Measurements from ENCODE around the gene WNT6. TPM values are rescaled to one million over a fixed set of nuclear protein-coding genes. Genes with fewer than 3 reads are reported as not detected.

Gene WNT6
- polyA plus RNA-seq, 1 donor = 0.24 TPM

- Histone ChIP-seq H3K36me3 (ENCODE audit: control insufficient read depth, insufficient read depth, low read length) (no peaks in the 10 kb centered on the region), H3K27ac (ENCODE audit: low read length) (no peak overlapping the region), H3K4me3 (ENCODE audit: low read length) (no peak overlapping the region), H3K4me1 (ENCODE audit: control insufficient read depth, insufficient read depth, low read length) (peaks cover 6% of the 10 kb centered on the region), H3K9me3 (ENCODE audit: control insufficient read depth, low read depth, low read length) (peaks cover 4% of the 10 kb centered on the region), H3K27me3 (ENCODE audit: control insufficient read depth, insufficient read depth, low read length) (peaks cover 94% of the 10 kb centered on the region)
- DNase-seq = no peak
- WGBS (ENCODE audit: insufficient coverage, low lambda C conversion rate) = no CpG with 5 or more reads among the region's 10 CpGs
These were observed 2.1 kb upstream of the WNT6 start for GRCh38 chr2:218857371-218858137.

DNA sequence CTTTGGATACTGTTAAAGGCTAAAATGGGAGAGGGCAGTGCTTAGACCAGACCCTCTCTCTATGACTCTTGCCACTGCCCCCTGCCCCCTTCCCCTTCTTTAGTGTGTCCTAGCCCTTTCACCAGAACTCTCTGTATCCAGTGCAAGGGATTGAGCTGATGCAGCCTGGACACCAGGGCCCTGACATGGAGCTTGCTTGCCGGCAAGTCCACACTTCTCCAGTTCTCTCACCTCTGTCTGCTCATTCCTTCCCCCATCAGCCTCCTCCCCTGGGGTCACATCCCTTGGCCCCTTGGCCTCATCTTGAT is 1.5 kb upstream of the WNT6 start:
- H3K4me1 ChIP-seq (ENCODE audit: control insufficient read depth, insufficient read depth, low read length) = peaks cover 6% of the 10 kb centered on the region
- peaks cover 94% of the 10 kb centered on the region for H3K27me3 ChIP-seq (ENCODE audit: control insufficient read depth, insufficient read depth, low read length)
- H3K4me3 ChIP-seq (ENCODE audit: low read length) = no peak overlapping the region
- no peaks in the 10 kb centered on the region for H3K36me3 ChIP-seq (ENCODE audit: control insufficient read depth, insufficient read depth, low read length)
- no peak overlapping the region for H3K27ac ChIP-seq (ENCODE audit: low read length)
- WGBS (ENCODE audit: insufficient coverage, low lambda C conversion rate) = no CpG with 5 or more reads among the region's 1 CpG
- DNase-seq = no peak
- H3K9me3 ChIP-seq (ENCODE audit: control insufficient read depth, low read depth, low read length) = peaks cover 4% of the 10 kb centered on the region

- H3K27ac ChIP-seq (ENCODE audit: low read length) = no peak overlapping the region
- no peak overlapping the region for H3K4me3 ChIP-seq (ENCODE audit: low read length)
- H3K27me3 ChIP-seq (ENCODE audit: control insufficient read depth, insufficient read depth, low read length) = peaks cover 92% of the 10 kb centered on the region
- no peaks in the 10 kb centered on the region for H3K36me3 ChIP-seq (ENCODE audit: control insufficient read depth, insufficient read depth, low read length)
- peaks cover 6% of the 10 kb centered on the region for H3K4me1 ChIP-seq (ENCODE audit: control insufficient read depth, insufficient read depth, low read length)
- H3K9me3 ChIP-seq (ENCODE audit: control insufficient read depth, low read depth, low read length) = peaks cover 4% of the 10 kb centered on the region
- no peak for DNase-seq
- 0% methylated on average over 1 of the region's 51 CpGs for WGBS (ENCODE audit: insufficient coverage, low lambda C conversion rate)
These were observed 692 bp upstream of the WNT6 start for GRCh38 chr2:218858671-218859555.

DNA sequence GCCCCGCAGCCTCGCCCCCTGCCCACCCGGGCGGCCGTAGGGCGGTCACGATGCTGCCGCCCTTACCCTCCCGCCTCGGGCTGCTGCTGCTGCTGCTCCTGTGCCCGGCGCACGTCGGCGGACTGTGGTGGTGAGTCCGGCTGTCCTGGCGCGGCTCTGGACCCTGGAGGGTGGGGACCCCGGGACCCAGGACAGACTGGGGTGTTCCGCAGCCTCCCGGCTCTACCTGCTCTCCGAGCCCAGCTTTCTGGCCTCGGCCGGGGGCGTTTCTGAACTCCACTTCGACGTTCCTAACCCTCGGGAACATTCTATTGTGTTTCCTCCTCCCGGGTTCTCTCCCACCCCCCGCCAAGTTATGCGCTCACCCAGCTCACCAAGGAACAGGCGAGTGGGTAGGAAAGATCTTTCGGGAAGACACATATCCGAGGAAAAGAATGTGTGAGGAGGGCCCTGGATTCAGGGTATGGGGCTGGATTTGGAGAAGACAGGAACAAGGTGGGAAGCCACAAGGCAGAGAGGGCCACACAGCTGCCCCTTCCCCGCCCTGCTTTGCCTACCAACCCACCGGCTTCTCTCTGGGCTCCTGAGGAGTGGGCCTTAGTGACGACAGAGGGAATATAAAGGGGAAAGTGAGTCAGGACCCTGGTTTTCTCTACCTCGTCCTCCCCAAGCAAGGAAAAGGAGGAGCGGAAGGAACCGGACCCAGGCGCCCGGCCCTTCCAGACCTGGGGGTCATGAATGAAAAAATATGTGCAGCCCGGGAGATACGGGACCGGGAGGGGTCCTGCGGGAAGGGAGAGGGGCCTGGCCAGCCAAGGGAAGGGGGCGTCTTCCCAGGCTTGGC is 605 bp downstream of the WNT6 start:
- DNase-seq = no peak
- H3K27ac ChIP-seq (ENCODE audit: low read length) = no peak overlapping the region
- WGBS (ENCODE audit: insufficient coverage, low lambda C conversion rate) = no CpG with 5 or more reads among the region's 47 CpGs
- H3K9me3 ChIP-seq (ENCODE audit: control insufficient read depth, low read depth, low read length) = peaks cover 4% of the 10 kb centered on the region
- no peak overlapping the region for H3K4me3 ChIP-seq (ENCODE audit: low read length)
- peaks cover 6% of the 10 kb centered on the region for H3K4me1 ChIP-seq (ENCODE audit: control insufficient read depth, insufficient read depth, low read length)
- H3K36me3 ChIP-seq (ENCODE audit: control insufficient read depth, insufficient read depth, low read length) = no peaks in the 10 kb centered on the region
- peaks cover 89% of the 10 kb centered on the region for H3K27me3 ChIP-seq (ENCODE audit: control insufficient read depth, insufficient read depth, low read length)

- no peaks in the 10 kb centered on the region for H3K36me3 ChIP-seq (ENCODE audit: control insufficient read depth, insufficient read depth, low read length)
- no CpG with 5 or more reads among the region's 21 CpGs for WGBS (ENCODE audit: insufficient coverage, low lambda C conversion rate)
- peaks cover 86% of the 10 kb centered on the region for H3K27me3 ChIP-seq (ENCODE audit: control insufficient read depth, insufficient read depth, low read length)
- peaks cover 4% of the 10 kb centered on the region for H3K9me3 ChIP-seq (ENCODE audit: control insufficient read depth, low read depth, low read length)
- H3K4me1 ChIP-seq (ENCODE audit: control insufficient read depth, insufficient read depth, low read length) = peaks cover 6% of the 10 kb centered on the region
- no peak overlapping the region for H3K4me3 ChIP-seq (ENCODE audit: low read length)
- peak in 1 of 2 donors; percentile 53 for DNase-seq
- no peak overlapping the region for H3K27ac ChIP-seq (ENCODE audit: low read length)
These were observed 1.4 kb downstream of the WNT6 start for GRCh38 chr2:218860950-218861381.

GRCh38 chr2:218861645-218862318 is 2.2 kb downstream of the WNT6 start:
- peaks cover 6% of the 10 kb centered on the region for H3K4me1 ChIP-seq (ENCODE audit: control insufficient read depth, insufficient read depth, low read length)
- H3K36me3 ChIP-seq (ENCODE audit: control insufficient read depth, insufficient read depth, low read length) = no peaks in the 10 kb centered on the region
- peaks cover 4% of the 10 kb centered on the region for H3K9me3 ChIP-seq (ENCODE audit: control insufficient read depth, low read depth, low read length)
- WGBS (ENCODE audit: insufficient coverage, low lambda C conversion rate) = no CpG with 5 or more reads among the region's 7 CpGs
- DNase-seq = no peak
- peaks cover 86% of the 10 kb centered on the region for H3K27me3 ChIP-seq (ENCODE audit: control insufficient read depth, insufficient read depth, low read length)
- H3K27ac ChIP-seq (ENCODE audit: low read length) = no peak overlapping the region
- no peak overlapping the region for H3K4me3 ChIP-seq (ENCODE audit: low read length)

DNA sequence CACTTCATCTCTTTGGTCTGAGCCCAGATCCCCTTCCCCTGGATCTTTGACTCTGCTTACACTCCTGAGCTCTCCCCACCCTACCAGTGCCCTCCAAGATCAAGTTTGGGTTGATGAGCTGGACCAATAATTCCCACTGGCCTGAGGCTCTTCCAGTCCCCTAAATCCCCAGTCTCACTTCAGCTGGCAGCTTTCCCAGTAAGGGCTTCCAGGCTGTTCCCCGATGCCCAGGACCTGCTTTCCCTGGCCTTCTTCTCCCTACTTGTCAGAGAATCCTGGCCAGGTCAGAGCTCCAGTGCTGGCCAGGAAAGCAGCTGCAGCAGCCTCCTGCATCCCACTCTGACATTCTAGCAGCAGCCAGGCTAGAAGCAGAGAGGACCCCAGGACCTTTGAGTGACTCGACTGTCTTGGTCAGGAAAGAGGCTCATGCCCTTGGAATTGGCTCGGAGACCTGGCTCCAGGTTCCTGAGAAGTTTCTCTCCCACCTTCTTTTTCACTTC is 3.5 kb downstream of the WNT6 start:
- H3K9me3 ChIP-seq (ENCODE audit: control insufficient read depth, low read depth, low read length) = peaks cover 4% of the 10 kb centered on the region
- H3K27me3 ChIP-seq (ENCODE audit: control insufficient read depth, insufficient read depth, low read length) = peaks cover 87% of the 10 kb centered on the region
- peaks cover 6% of the 10 kb centered on the region for H3K4me1 ChIP-seq (ENCODE audit: control insufficient read depth, insufficient read depth, low read length)
- no CpG with 5 or more reads among the region's 3 CpGs for WGBS (ENCODE audit: insufficient coverage, low lambda C conversion rate)
- H3K4me3 ChIP-seq (ENCODE audit: low read length) = no peak overlapping the region
- H3K27ac ChIP-seq (ENCODE audit: low read length) = no peak overlapping the region
- DNase-seq = no peak
- H3K36me3 ChIP-seq (ENCODE audit: control insufficient read depth, insufficient read depth, low read length) = no peaks in the 10 kb centered on the region

GRCh38 chr2:218865396-218865795 is 5.8 kb downstream of the WNT6 start:
- H3K27me3 ChIP-seq (ENCODE audit: control insufficient read depth, insufficient read depth, low read length) = peaks cover 89% of the 10 kb centered on the region
- H3K4me1 ChIP-seq (ENCODE audit: control insufficient read depth, insufficient read depth, low read length) = peaks cover under 1% of the 10 kb centered on the region
- no peak overlapping the region for H3K27ac ChIP-seq (ENCODE audit: low read length)
- H3K9me3 ChIP-seq (ENCODE audit: control insufficient read depth, low read depth, low read length) = no peaks in the 10 kb centered on the region
- no peak overlapping the region for H3K4me3 ChIP-seq (ENCODE audit: low read length)
- DNase-seq = no peak
- no peaks in the 10 kb centered on the region for H3K36me3 ChIP-seq (ENCODE audit: control insufficient read depth, insufficient read depth, low read length)
- no CpG with 5 or more reads among the region's 4 CpGs for WGBS (ENCODE audit: insufficient coverage, low lambda C conversion rate)

DNA sequence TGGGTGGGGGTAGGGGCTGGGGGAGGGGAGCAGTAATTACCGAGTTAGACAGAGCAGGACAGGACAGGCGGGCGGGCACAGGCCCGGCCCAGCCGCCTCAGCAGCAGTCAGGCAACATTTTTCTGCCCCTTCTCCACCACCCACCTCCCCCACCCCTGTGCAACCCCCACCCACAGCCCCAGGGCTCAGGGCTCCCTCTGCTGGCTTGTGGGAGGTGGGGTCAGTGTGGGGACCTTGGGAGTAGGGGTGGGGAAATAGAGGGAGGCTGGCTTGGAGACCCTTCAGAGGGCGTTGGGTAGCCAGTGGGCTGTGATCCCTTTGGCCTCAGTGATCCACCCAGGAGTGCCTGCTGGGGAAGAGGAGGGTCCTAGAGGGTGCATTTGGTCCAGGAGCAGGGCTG is 6.4 kb downstream of the WNT6 start:
- H3K4me1 ChIP-seq (ENCODE audit: control insufficient read depth, insufficient read depth, low read length) = no peaks in the 10 kb centered on the region
- peaks cover 3% of the 10 kb centered on the region for H3K9me3 ChIP-seq (ENCODE audit: control insufficient read depth, low read depth, low read length)
- H3K4me3 ChIP-seq (ENCODE audit: low read length) = no peak overlapping the region
- H3K27ac ChIP-seq (ENCODE audit: low read length) = no peak overlapping the region
- DNase-seq = no peak
- WGBS (ENCODE audit: insufficient coverage, low lambda C conversion rate) = no CpG with 5 or more reads among the region's 6 CpGs
- H3K36me3 ChIP-seq (ENCODE audit: control insufficient read depth, insufficient read depth, low read length) = no peaks in the 10 kb centered on the region
- H3K27me3 ChIP-seq (ENCODE audit: control insufficient read depth, insufficient read depth, low read length) = peaks cover 89% of the 10 kb centered on the region
